Caki2 (cell line): ENCODE measurements around the gene MAST4. TPM values are rescaled to one million over a fixed set of nuclear protein-coding genes. Genes with fewer than 3 reads are reported as not detected.

Experiments used
- DNase-seq: peaks from one replicate; pipeline ENCODE4 v3.0.0-alpha.2; 2015; ENCODE audit warnings: low read depth
- in situ Hi-C: cut with HindIII; loops from 2 replicates; pipeline ENCODE4 v1.10.0; 2016; ENCODE audit warnings: low sequenced_read_pairs, low pct_unique_long_range_greater_than_20kb, mixed read lengths
- total RNA-seq: library from RNA; depleted of rRNA; stranded (reverse); fragments of >200 nt; shearing (Covaris generic); gene quantifications from 2 replicates; pipeline ENCODE4 v1.2.3, GENCODE V29; 2014; ENCODE audit warnings: low replicate concordance

The MAST4 gene
- total RNA-seq, 1 experiment from 2014 or later, result not detected

- in situ Hi-C loops, result no loop called here
- no peak for DNase-seq
Observed at GRCh38 chr5:66634601-66635000, 38.4 kb downstream of the MAST4 start.

- in situ Hi-C loops, result no loop called here
- DNase-seq, result no peak
Observed at GRCh38 chr5:66637994-66638393, 41.8 kb downstream of the MAST4 start.

GRCh38 chr5:66639037-66639436 lies 42.8 kb downstream of the MAST4 start:
- DNase-seq, result no peak
- in situ Hi-C loops, result no loop called here

- no peak for DNase-seq
- in situ Hi-C loops, result no loop called here
Observed at GRCh38 chr5:66642538-66642937, 46.3 kb downstream of the MAST4 start.

- in situ Hi-C loops, result no loop called here
- DNase-seq, result no peak
Observed at GRCh38 chr5:66643387-66643786, 47.2 kb downstream of the MAST4 start.

GRCh38 chr5:66644111-66644510 lies 47.9 kb downstream of the MAST4 start:
- no peak for DNase-seq
- in situ Hi-C loops, result no loop called here

- in situ Hi-C loops, result no loop called here
- DNase-seq, result no peak
Observed at GRCh38 chr5:66645039-66645438, 48.8 kb downstream of the MAST4 start.

GRCh38 chr5:66646570-66646969 lies 50.4 kb downstream of the MAST4 start:
- in situ Hi-C loops, result no loop called here

GRCh38 chr5:66647146-66647856 lies 51.1 kb downstream of the MAST4 start:
- in situ Hi-C loops, result no loop called here
- no peak for DNase-seq

More at GRCh38 chr5:66646570-66646969, 50.4 kb downstream of the MAST4 start:
- DNase-seq, result no peak

- in situ Hi-C loops, result no loop called here
- no peak for DNase-seq
Observed at GRCh38 chr5:66652818-66653217, 56.6 kb downstream of the MAST4 start.

- DNase-seq, result no peak
Observed at GRCh38 chr5:66653325-66653724, 57.1 kb downstream of the MAST4 start.

GRCh38 chr5:66655395-66656324 lies 59.5 kb downstream of the MAST4 start:
- DNase-seq, result no peak
- in situ Hi-C loops, result no loop called here

More at GRCh38 chr5:66653325-66653724, 57.1 kb downstream of the MAST4 start:
- in situ Hi-C loops, result no loop called here

- in situ Hi-C loops, result no loop called here
- DNase-seq, result no peak
Observed at GRCh38 chr5:66658516-66658915, 62.3 kb downstream of the MAST4 start.

- no peak for DNase-seq
- in situ Hi-C loops, result no loop called here
Observed at GRCh38 chr5:66659780-66660179, 63.6 kb downstream of the MAST4 start.

- DNase-seq, result no peak
Observed at GRCh38 chr5:66660396-66660795, 64.2 kb downstream of the MAST4 start.

GRCh38 chr5:66661149-66661548 lies 65.0 kb downstream of the MAST4 start:
- in situ Hi-C loops, result no loop called here
- DNase-seq, result no peak

More at GRCh38 chr5:66660396-66660795, 64.2 kb downstream of the MAST4 start:
- in situ Hi-C loops, result no loop called here

- no peak for DNase-seq
- in situ Hi-C loops, result no loop called here
Observed at GRCh38 chr5:66666778-66667177, 70.6 kb downstream of the MAST4 start.

GRCh38 chr5:66669086-66669861 lies 73.1 kb downstream of the MAST4 start:
- in situ Hi-C loops, result no loop called here
- no peak for DNase-seq

GRCh38 chr5:66669862-66670195 lies 73.6 kb downstream of the MAST4 start:
- in situ Hi-C loops, result no loop called here
- no peak for DNase-seq
